Stimulated activated CD4-positive, alpha-beta T cell treated with anti-CD3 and anti-CD28 coated beads, Interleukin-4, amount 100 ng/mL, for 24 hours (primary cell): Measurements from ENCODE around the gene DSCAML1.

Experiments used
- DNase-seq: peaks from one replicate; pipeline ENCODE4 v3.0.0-alpha.2; 2020

Gene DSCAML1

DNA sequence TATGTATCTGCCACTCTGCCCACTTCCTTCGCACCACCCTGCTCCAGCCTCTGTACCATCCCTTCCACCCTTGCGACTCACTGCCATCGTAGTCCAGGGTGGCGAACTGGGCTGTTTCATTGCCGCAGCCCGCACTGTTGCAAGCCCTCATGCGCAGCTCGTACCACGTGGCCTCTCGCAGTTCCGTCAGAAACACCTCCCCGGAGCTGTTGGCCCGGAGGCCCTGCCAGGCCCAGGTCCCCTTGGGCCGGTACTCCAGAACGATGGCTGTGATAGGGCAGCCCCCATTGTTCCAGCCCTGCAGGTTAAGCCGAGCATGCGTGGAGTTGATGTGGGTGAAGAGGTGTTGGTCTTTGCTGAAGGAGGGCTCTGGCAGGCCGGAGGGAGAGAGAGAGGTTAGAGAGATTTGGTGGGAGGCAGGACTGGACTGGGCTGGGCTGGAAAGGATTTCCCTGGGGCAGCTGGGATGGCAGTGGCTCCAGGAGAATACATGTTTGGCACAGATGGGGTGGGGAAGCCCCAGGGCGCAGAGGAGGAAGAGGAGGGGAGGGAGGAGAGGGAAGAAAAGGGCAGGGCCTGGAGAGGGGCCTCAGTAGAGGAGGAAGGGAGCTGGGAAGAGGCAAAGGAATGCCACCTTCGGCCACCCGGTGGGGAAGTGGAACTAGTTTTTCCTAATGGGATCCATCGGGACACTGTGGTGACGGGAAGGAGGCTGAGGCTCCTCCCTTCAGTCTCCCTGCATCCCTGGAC lies 359.8 kb downstream of the DSCAML1 start:
- no peak for DNase-seq

DNA sequence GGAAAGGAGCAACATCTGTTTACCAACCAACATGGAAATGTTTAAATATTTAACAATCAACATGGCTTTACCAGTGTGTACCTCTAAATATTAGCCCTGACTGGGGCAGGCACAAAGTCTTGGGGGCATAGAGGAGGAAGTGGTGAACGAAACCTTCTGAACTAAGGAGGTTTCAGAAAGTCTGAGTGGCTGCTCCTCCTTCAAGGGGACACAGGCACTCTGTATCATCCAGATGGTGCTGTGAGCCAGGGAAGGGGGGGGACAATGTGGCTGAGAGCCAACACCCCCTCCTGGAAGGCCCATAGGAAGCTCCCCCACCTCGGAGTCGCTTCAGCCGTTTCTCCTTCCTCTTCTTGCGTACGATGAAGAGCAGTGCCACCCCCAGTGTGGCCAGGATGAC lies 361.7 kb downstream of the DSCAML1 start:
- no peak for DNase-seq

DNA sequence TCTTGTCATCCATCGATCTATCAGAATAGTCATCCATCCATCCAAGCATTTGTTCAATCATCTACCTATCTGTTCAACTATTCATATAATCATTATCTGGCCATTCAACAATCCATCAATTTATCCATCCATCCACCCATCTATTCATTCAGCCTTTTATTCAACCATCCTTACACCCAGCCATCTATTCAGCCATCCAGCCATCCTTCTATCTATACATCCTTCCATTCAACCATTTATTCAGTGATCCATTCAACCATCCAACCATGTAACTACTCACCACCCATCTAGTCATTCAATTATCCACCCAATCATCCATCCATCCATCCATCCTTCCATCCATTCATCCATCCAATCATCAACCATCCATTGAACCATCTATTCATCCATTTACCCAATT lies 362.5 kb downstream of the DSCAML1 start:
- DNase-seq = no peak

DNA sequence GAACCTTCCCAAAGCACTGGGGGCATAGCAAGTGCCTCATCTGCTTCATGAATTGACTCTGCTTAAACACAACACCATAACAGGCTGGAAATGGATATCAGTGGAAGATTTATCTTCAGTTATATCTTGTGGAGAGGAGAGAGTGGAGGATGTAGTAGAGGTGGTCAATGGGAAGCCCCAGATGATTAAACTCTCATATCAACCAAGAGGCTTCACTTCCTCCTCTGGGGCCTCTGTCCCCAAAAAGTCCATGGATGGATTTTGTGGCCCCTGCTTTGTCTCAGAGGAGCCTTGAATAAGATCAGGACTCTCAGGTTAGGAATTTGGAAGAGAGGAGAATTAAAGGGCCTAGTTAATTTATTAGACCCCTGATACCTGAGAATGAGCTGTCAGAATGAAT lies 363.3 kb downstream of the DSCAML1 start:
- DNase-seq = no peak

GRCh38 chr11:117431436-117431835 lies 365.6 kb downstream of the DSCAML1 start:
- no peak for DNase-seq

- no peak for DNase-seq
Observed at GRCh38 chr11:117430293-117430955, 366.6 kb downstream of the DSCAML1 start.

GRCh38 chr11:117428856-117429229 lies 368.2 kb downstream of the DSCAML1 start:
- no peak for DNase-seq

- no peak for DNase-seq
Observed at GRCh38 chr11:117428186-117428855, 368.7 kb downstream of the DSCAML1 start.

DNA sequence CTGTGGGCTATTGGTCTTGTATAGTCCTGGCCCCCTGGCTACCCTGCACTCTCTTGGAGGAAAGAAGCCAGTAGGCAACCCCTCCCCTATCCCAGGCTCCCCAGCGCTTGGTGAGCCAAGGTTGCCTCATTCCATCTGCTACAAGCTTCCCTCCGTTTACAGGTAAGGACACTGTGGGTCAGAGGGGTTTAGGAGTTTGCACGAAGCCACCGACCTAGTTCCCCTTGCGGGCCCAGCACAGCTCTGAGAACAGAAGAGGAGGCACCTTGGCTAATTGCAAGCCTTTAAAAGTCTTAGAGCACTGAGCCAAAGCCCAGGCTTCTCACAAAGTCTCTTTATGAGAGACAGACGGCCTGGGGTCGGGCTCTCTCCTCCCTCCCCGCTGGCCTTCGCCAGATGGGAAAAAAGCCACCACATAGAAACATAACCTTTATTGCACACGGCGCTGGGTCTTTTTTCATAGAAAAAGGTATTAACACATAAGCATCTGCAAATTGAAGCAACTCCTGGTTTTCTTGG lies 369.6 kb downstream of the DSCAML1 start:
- no peak for DNase-seq

DNA sequence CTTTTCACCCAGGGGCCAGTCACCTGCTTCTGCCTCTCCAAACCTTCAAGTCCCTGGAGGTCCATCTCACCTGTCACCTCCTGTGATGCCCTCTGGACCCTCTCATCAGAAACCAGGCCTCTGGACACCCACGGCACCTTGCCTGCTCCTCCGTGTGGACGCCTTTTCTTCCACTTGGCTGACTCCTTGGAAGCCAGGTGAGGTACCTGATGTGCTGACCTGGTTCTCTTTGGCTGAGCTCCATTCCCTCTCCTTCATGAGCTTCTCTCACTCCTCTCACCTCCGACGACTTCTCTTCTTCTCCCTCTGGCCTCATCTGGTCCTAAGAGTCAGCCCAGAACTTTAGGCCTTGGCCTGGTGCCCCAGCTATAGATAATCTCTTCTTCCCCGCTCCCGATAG lies 370.1 kb downstream of the DSCAML1 start:
- DNase-seq = no peak

DNA sequence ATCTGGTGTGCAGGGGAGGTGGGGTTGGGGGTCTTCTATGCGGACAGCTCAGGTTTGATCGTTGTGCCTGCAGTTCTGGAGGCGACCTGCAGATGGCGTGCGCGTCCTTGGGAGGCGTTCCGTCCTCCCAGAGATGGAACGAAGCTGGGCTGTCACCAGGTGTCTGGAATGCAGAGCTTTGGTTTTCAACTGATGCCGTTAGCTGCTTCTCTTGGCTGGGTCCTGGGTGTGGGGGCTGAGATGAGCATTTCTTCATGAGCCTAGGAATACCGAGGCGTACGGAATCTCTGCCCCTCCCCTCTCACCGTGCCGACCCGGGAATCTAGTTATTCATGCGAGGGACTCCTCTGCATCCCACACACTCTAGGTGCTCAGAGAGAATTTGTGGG lies 370.7 kb downstream of the DSCAML1 start:
- peak; percentile 73 for DNase-seq

DNA sequence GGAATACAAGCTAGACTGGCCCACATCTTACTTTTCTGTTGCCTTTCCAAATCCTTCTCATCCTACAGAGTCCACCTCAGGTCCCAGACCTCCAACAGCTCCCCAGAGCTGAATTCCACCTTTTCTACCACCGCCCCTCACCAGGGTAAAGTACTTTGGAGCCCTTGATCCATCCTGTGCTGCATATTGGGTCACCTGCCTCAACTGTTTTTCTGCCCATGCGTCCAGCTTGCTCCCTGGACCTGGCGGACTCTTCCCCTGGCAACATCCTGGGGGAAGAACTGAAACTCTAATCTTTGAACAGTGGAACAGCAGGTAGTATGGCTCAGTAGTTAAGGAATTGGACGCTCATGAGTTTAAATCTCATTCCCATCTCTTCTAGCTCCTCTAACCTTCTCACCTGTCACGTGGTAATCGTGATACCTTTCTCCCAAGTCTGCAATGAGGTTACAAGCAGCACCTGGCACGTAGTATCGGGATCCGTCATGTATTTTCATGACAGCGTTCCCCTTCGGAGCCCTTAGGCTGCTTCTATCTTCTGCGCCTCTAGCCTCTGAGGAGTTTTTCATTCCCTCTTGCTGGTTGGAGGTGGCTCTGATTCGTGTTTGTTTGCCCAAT lies 371.2 kb downstream of the DSCAML1 start:
- no peak for DNase-seq

GRCh38 chr11:117424781-117425180 lies 372.2 kb downstream of the DSCAML1 start:
- no peak for DNase-seq

DNA sequence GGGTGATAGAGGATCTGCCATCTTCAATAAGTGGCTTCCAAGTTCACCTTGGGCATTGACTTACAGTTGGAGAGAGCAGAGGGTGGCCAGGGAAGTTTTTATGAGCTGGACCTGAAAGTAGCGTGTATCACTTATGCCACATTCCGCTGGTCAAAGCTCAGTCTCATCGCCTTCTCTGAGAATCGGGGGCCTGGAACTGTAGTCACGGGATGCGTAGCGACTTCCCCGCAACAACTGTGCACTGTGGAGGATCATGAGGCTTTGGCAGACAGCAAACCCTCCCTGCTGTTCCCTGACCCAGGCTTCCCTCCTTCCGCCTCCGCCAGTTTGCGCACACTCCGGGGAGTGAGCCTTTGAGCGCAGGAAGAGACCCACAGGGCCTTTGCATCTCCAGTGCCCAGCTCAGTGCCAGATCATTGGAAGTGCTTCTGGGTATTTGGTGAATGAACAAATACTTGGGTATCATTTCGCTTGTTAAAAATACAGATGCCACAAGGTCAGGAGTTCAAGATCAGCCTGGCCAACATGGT lies 373.9 kb downstream of the DSCAML1 start:
- no peak for DNase-seq

GRCh38 chr11:117421476-117421875 lies 375.5 kb downstream of the DSCAML1 start:
- DNase-seq = no peak

GRCh38 chr11:117421041-117421440 lies 376.0 kb downstream of the DSCAML1 start:
- no peak for DNase-seq

DNA sequence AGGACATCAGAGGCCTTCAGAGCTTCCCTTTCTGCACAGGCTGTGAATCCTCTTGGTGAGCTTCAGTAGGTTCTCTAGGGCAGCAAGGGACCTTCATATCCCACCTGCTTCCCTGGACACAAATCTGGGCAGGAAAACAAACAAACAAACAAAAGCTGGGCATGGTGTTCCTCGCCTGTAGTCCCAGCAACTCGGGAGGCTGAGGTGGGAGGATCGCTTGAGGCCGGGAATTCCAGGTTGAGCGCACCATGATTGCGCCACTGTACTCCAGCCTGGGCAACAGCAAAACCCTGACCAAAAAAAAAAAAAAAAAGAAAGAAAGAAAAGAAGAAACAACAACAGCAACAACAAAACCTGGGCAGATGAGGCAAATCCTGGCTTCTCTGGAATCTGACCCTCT lies 376.4 kb downstream of the DSCAML1 start:
- no peak for DNase-seq

GRCh38 chr11:117420143-117420485 lies 376.9 kb downstream of the DSCAML1 start:
- DNase-seq = no peak

DNA sequence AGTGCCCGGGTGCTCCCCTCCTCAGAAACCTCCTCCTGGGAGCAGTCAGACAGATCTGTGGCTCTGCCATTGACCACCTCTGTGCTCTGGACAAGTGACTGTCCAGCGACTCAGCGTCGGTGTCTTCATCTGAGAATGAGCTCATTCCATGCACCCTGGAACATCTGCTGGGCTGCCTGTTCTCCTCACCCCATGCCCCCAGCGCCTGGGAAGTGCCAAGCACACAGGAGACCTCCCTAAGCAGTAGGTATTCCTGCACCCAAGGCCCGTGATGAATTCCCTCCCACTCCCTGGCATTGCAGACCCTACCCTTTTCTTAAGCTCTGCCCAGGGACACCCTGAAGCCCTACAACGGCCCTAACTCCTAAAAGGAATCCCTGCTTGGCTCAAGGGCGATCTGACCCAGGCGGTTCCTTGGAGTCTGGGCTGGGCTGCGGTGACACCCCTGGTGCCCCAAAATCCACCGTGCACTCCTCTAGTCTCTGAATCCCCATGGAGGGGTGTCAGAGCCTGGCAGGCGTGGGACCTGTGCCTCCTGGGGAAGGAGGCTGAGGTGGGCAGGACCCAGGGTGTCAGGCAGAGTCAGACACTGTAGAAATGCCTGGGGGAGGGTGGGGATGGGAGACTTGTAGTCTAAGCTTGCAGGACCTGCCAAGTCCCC lies 377.4 kb downstream of the DSCAML1 start:
- no peak for DNase-seq

DNA sequence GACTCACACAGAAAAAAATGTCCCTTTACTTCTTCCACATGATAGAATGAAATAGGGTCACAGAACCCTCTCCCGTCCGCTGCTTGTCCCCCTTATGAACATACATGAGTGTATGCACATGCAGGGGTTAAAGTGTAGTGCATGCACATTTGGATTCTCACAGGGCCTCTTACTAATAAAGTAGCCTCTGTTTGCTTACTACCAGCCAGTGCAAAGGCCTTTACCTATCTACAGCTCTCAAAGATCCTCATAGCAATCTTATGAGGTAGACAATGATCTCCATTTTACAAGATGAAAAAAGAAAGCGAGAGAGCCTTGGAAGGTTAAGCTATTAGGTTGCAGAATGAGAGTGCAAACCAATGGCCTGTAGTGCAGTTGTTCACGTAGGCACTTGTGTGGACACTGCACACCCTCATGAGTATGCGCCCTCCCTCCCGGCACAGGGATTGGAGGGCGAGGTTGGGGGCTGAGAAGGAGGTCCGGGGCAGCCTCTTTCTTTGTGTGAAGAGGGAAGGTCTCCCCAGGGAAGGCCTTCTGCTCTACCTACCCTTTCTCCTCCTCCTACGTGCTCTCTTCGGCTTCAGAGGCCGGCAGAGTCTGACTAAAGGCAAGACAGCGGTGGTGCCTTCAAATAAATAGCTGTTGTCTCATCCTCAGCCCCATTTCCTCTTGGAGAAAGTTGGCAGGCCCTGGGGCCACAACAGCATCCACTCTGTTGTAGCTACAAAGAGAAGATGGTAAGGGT lies 378.1 kb downstream of the DSCAML1 start:
- DNase-seq = no peak

DNA sequence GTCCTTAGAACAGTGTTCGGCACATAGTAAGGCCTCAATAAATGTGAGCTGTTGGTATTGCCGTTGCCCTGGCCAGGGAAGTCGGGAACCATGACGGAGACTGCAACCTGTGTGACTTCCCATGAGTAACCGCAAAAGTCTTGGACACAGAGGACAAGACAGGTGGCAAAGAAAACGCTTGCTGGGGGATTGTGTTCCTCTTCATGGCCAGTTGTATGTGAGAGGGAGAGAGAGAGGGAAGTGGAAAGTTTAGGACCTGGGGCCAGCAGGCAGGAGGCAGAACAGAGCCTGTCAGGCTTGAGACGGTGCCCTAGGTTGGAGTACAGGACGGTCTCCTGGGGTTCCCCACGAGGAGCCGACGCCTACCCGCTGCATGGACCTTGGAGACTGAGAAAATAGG lies 379.2 kb downstream of the DSCAML1 start:
- DNase-seq = no peak

DNA sequence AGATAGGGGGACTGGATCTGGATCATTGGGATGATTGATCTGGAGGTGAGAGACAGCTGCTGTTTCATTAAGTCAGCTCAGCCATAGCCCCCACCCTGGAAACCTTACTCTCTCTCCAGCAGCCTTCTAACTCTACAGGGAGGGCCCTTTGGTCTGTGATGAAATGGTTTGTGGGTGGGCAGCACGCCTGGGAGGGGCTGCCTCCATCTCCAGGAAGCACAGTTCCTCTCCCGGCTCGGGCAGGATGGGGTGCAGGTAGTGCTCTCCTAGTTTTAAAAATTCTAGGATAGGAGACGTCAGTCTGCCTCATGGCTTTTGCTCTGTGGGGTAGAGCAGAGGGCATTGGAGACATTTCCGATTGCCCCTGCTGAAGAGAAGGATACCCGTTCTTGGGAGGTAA lies 379.7 kb downstream of the DSCAML1 start:
- no peak for DNase-seq
